GM23248 (cell line): ENCODE results near the gene DKC1.

Experiments used
- EZH2 ChIP-seq: fragments of 200-600 bp; sonication (generic); IDR thresholded peaks from 2 replicates; pipeline ENCODE4 v1.6.1; 2018; ENCODE audit warnings: antibody characterized with exemption, mild to moderate bottlenecking; ENCODE audit not compliant: insufficient read depth, poor library complexity, severe bottlenecking
- EZH2phosphoT487 ChIP-seq: fragments of 200-600 bp; sonication (generic); IDR thresholded peaks from 2 replicates; pipeline ENCODE4 v1.6.1; 2018; ENCODE audit warnings: antibody characterized with exemption, moderate library complexity, mild to moderate bottlenecking, low read depth; ENCODE audit not compliant: insufficient read depth

- TF ChIP-seq EZH2, result no peak
- TF ChIP-seq EZH2phosphoT487, result no peak
Measured at GRCh38 chrX:154797006-154797405, 34.3 kb downstream of the DKC1 start.
